ENCODE measurements around the gene MATCAP1. TPM values are rescaled to one million over a fixed set of nuclear protein-coding genes. Genes with fewer than 3 reads are reported as not detected.

Gene MATCAP1
- total and polyA plus RNA-seq, 4 donors = 1.5 to 4.8 (median 3.2) TPM

DNA sequence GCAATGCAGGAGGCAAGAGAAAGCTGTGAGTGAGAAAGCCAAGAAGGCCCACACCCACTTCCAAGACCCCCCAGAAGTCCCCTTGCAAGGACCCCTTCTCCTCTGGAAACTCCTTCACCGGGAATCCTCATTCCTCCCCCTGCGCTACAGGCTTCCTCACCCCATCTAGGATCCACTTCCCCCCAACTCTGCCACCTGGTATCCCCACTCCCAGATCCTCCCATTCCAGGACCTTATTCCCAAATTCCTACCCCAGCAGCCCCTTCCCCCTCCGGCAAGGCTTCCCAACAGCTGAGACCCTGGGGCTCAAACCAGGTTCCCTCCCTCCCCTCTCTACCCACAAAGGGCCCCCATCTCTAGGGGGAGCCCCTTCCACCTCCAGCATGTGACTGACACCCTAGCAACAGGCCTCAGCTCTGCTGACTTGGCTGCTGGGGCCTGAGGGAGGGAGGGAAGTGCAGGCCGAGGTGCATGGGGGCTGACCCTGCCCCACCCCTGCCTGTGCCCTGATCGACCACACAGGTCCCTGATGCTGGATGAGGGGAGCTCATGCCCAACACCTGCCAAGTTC is 17.1 kb downstream of the MATCAP1 start:
- no peak overlapping the region for H3K9ac ChIP-seq (ENCODE audit: low read depth in 1 of 2, low read length in 2 of 2)
- no peak for DNase-seq (ENCODE audit: low spot score)
- TF ChIP-seq RAD21 (IDR thresholded peaks at IDR 0.05) = no peak
- TF ChIP-seq, protein P1, sequence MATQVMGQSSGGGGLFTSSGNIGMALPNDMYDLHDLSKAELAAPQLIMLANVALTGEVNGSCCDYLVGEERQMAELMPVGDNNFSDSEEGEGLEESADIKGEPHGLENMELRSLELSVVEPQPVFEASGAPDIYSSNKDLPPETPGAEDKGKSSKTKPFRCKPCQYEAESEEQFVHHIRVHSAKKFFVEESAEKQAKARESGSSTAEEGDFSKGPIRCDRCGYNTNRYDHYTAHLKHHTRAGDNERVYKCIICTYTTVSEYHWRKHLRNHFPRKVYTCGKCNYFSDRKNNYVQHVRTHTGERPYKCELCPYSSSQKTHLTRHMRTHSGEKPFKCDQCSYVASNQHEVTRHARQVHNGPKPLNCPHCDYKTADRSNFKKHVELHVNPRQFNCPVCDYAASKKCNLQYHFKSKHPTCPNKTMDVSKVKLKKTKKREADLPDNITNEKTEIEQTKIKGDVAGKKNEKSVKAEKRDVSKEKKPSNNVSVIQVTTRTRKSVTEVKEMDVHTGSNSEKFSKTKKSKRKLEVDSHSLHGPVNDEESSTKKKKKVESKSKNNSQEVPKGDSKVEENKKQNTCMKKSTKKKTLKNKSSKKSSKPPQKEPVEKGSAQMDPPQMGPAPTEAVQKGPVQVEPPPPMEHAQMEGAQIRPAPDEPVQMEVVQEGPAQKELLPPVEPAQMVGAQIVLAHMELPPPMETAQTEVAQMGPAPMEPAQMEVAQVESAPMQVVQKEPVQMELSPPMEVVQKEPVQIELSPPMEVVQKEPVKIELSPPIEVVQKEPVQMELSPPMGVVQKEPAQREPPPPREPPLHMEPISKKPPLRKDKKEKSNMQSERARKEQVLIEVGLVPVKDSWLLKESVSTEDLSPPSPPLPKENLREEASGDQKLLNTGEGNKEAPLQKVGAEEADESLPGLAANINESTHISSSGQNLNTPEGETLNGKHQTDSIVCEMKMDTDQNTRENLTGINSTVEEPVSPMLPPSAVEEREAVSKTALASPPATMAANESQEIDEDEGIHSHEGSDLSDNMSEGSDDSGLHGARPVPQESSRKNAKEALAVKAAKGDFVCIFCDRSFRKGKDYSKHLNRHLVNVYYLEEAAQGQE (IDR thresholded peaks at IDR 0.05) = no peak
- TF ChIP-seq, protein P2, sequence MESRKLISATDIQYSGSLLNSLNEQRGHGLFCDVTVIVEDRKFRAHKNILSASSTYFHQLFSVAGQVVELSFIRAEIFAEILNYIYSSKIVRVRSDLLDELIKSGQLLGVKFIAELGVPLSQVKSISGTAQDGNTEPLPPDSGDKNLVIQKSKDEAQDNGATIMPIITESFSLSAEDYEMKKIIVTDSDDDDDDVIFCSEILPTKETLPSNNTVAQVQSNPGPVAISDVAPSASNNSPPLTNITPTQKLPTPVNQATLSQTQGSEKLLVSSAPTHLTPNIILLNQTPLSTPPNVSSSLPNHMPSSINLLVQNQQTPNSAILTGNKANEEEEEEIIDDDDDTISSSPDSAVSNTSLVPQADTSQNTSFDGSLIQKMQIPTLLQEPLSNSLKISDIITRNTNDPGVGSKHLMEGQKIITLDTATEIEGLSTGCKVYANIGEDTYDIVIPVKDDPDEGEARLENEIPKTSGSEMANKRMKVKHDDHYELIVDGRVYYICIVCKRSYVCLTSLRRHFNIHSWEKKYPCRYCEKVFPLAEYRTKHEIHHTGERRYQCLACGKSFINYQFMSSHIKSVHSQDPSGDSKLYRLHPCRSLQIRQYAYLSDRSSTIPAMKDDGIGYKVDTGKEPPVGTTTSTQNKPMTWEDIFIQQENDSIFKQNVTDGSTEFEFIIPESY (IDR thresholded peaks at IDR 0.05) = no peak
- no peak for TF ChIP-seq NR2F2 (IDR thresholded peaks at IDR 0.05)
- TF ChIP-seq, protein P3, sequence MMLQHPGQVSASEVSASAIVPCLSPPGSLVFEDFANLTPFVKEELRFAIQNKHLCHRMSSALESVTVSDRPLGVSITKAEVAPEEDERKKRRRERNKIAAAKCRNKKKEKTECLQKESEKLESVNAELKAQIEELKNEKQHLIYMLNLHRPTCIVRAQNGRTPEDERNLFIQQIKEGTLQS (IDR thresholded peaks at IDR 0.05) = no peak
- TF ChIP-seq, protein P4, sequence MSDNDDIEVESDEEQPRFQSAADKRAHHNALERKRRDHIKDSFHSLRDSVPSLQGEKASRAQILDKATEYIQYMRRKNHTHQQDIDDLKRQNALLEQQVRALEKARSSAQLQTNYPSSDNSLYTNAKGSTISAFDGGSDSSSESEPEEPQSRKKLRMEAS (IDR thresholded peaks at IDR 0.05) = no peak
- no peak for TF ChIP-seq RXRA (IDR thresholded peaks at IDR 0.05)
- no peak for TF ChIP-seq GABPA (IDR thresholded peaks at IDR 0.05 in 1 of 2, conservative IDR thresholded peaks at IDR 0.05 in 1 of 2)
- TF ChIP-seq HNF4G (IDR thresholded peaks at IDR 0.05) = no peak
- no peak overlapping the region for H3K27ac ChIP-seq (ENCODE audit: low read depth in 1 of 2, low read length in 2 of 2)
- H3K27me3 ChIP-seq (ENCODE audit: control insufficient read depth in 4 of 4, insufficient read depth in 4 of 4, low read length in 3 of 4) = no peaks in the 10 kb centered on the region
- H3K4me1 ChIP-seq (ENCODE audit: control insufficient read depth in 4 of 4, insufficient read depth in 4 of 4, low read length in 3 of 4) = peaks cover 29 to 37% (median 32%) of the 10 kb centered on the region in 4 donors
- H3K9me3 ChIP-seq (ENCODE audit: control insufficient read depth in 4 of 4, low read length in 3 of 4) = no peaks in the 10 kb centered on the region
- WGBS = 83% methylated on average over 5 of the region's 5 CpGs
- peaks cover 0 to 2% (median 0%) of the 10 kb centered on the region in 4 donors for H3K36me3 ChIP-seq (ENCODE audit: control insufficient read depth in 4 of 4, insufficient read depth in 3 of 4, low read depth in 1 of 4, low read length in 3 of 4)
- H3K4me3 ChIP-seq (ENCODE audit: low read depth in 1 of 3, low read length in 3 of 3) = no peak overlapping the region

DNA sequence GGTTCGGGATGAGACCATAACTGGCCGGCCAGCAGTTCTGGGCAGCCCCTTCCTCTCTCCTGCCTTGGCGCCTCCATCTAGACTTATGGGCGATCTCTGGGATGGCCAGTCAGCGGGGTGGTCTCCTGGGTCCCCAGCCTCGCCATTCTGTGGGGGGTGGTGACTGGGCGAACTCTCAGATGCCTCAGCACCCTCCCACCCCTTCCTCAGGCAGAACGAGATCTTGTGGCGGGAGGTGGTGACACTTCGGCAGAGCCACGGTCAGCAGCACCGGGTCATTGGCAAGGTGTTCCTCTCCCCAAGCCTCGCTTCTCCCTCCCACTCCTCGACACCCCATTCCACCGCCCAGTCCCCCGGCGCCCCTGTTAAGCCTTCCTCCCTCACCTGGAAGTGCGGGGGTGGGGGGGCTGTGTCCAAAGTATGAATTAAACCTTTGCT is 17.6 kb downstream of the MATCAP1 start:
- WGBS = 53% methylated on average over 18 of the region's 18 CpGs
- Histone ChIP-seq H3K9ac (ENCODE audit: low read depth in 1 of 2, low read length in 2 of 2) (no peak overlapping the region), H3K4me3 (ENCODE audit: low read depth in 1 of 3, low read length in 3 of 3) (no peak overlapping the region), H3K27me3 (ENCODE audit: control insufficient read depth in 4 of 4, insufficient read depth in 4 of 4, low read length in 3 of 4) (no peaks in the 10 kb centered on the region), H3K27ac (ENCODE audit: low read depth in 1 of 2, low read length in 2 of 2) (no peak overlapping the region), H3K9me3 (ENCODE audit: control insufficient read depth in 4 of 4, low read length in 3 of 4) (no peaks in the 10 kb centered on the region), H3K4me1 (ENCODE audit: control insufficient read depth in 4 of 4, insufficient read depth in 4 of 4, low read length in 3 of 4) (peaks cover 29 to 43% (median 34%) of the 10 kb centered on the region in 4 donors), H3K36me3 (ENCODE audit: control insufficient read depth in 4 of 4, insufficient read depth in 3 of 4, low read depth in 1 of 4, low read length in 3 of 4) (peaks cover 0 to 2% (median 0%) of the 10 kb centered on the region in 4 donors)
- DNase-seq (ENCODE audit: low spot score) = no peak
- TF ChIP-seq EGR1 (IDR thresholded peaks at IDR 0.05; ENCODE audit: low read depth in 2 of 2) = no peak
- no peak for TF ChIP-seq GABPA (IDR thresholded peaks at IDR 0.05 in 1 of 2, conservative IDR thresholded peaks at IDR 0.05 in 1 of 2)
- TF ChIP-seq, protein P2 (IDR thresholded peaks at IDR 0.05) = no peak
- TF ChIP-seq, protein P1 (IDR thresholded peaks at IDR 0.05) = no peak
- TF ChIP-seq FOXA2 (IDR thresholded peaks at IDR 0.05) = no peak
- TF ChIP-seq RXRA (IDR thresholded peaks at IDR 0.05) = no peak
- TF ChIP-seq, protein P3 (IDR thresholded peaks at IDR 0.05) = no peak
- TF ChIP-seq TAF1 (conservative IDR thresholded peaks at IDR 0.05) = no peak
- TF ChIP-seq JUND (IDR thresholded peaks at IDR 0.05) = no peak
- TF ChIP-seq HNF4G (IDR thresholded peaks at IDR 0.05) = no peak
- TF ChIP-seq, protein P5, sequence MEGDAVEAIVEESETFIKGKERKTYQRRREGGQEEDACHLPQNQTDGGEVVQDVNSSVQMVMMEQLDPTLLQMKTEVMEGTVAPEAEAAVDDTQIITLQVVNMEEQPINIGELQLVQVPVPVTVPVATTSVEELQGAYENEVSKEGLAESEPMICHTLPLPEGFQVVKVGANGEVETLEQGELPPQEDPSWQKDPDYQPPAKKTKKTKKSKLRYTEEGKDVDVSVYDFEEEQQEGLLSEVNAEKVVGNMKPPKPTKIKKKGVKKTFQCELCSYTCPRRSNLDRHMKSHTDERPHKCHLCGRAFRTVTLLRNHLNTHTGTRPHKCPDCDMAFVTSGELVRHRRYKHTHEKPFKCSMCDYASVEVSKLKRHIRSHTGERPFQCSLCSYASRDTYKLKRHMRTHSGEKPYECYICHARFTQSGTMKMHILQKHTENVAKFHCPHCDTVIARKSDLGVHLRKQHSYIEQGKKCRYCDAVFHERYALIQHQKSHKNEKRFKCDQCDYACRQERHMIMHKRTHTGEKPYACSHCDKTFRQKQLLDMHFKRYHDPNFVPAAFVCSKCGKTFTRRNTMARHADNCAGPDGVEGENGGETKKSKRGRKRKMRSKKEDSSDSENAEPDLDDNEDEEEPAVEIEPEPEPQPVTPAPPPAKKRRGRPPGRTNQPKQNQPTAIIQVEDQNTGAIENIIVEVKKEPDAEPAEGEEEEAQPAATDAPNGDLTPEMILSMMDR (IDR thresholded peaks at IDR 0.05; ENCODE audit: low read depth, low read length, missing input control) = no peak
- TF ChIP-seq SP1 (IDR thresholded peaks at IDR 0.05) = no peak
- TF ChIP-seq, protein P4 (IDR thresholded peaks at IDR 0.05) = no peak
- no peak for TF ChIP-seq NR2F2 (IDR thresholded peaks at IDR 0.05)

Data from liver (tissue), 9 donors.